Stimulated activated naive CD8-positive, alpha-beta T cell treated with anti-CD3 and anti-CD28 coated beads, Interleukin-15, Interleukin-2, amounts not matched to agents 100 ng/mL and 50 ng/mL, for 24 hours (primary cell): ENCODE data around the gene PPM1N.
"Not testable (repeated sequence)": the region's sequence is repeated elsewhere in the genome, so short reads cannot be mapped to it uniquely, and the experiment has no call there.

Experiments
- H3K27ac Mint-ChIP-seq: one replicate; pipeline ENCODE4 v1.8.0; 2021; ENCODE audit warnings: mild to moderate bottlenecking, mixed read lengths
- H3K27me3 Mint-ChIP-seq: one replicate; pipeline ENCODE4 v1.8.0; 2021; ENCODE audit warnings: mixed read lengths
- H3K36me3 Mint-ChIP-seq: one replicate; pipeline ENCODE4 v1.8.0; 2021; ENCODE audit warnings: low read depth, mixed read lengths
- H3K4me1 Mint-ChIP-seq: one replicate; pipeline ENCODE4 v1.8.0; 2021; ENCODE audit warnings: low read depth, mixed read lengths
- H3K4me3 Mint-ChIP-seq: one replicate; pipeline ENCODE4 v1.8.0; 2021; ENCODE audit warnings: mild to moderate bottlenecking, mixed read lengths
- H3K9me3 Mint-ChIP-seq: one replicate; pipeline ENCODE4 v1.8.0; 2021; ENCODE audit warnings: mixed read lengths

Gene PPM1N

GRCh38 chr19:45507872-45508416 lies 9.7 kb downstream of the PPM1N start:
- H3K27ac Mint-ChIP-seq: peak overlapping the region; percentile 63

GRCh38 chr19:45508417-45508860 lies 10.2 kb downstream of the PPM1N start:
- peak overlapping the region; percentile 63 for H3K27ac Mint-ChIP-seq
- H3K4me3 Mint-ChIP-seq: peak overlapping the region; percentile 97
- peaks cover 58% of the 10 kb centered on the region for H3K4me1 Mint-ChIP-seq
- no peaks in the 10 kb centered on the region for H3K9me3 Mint-ChIP-seq
- H3K27me3 Mint-ChIP-seq: no peaks in the 10 kb centered on the region
- peaks cover 18% of the 10 kb centered on the region for H3K36me3 Mint-ChIP-seq

More at GRCh38 chr19:45507872-45508416, 9.7 kb downstream of the PPM1N start:
- peak overlapping the region; percentile 97 for H3K4me3 Mint-ChIP-seq
- no peaks in the 10 kb centered on the region for H3K27me3 Mint-ChIP-seq
- H3K4me1 Mint-ChIP-seq: peaks cover 53% of the 10 kb centered on the region
- peaks cover 16% of the 10 kb centered on the region for H3K36me3 Mint-ChIP-seq
- no peaks in the 10 kb centered on the region for H3K9me3 Mint-ChIP-seq

DNA sequence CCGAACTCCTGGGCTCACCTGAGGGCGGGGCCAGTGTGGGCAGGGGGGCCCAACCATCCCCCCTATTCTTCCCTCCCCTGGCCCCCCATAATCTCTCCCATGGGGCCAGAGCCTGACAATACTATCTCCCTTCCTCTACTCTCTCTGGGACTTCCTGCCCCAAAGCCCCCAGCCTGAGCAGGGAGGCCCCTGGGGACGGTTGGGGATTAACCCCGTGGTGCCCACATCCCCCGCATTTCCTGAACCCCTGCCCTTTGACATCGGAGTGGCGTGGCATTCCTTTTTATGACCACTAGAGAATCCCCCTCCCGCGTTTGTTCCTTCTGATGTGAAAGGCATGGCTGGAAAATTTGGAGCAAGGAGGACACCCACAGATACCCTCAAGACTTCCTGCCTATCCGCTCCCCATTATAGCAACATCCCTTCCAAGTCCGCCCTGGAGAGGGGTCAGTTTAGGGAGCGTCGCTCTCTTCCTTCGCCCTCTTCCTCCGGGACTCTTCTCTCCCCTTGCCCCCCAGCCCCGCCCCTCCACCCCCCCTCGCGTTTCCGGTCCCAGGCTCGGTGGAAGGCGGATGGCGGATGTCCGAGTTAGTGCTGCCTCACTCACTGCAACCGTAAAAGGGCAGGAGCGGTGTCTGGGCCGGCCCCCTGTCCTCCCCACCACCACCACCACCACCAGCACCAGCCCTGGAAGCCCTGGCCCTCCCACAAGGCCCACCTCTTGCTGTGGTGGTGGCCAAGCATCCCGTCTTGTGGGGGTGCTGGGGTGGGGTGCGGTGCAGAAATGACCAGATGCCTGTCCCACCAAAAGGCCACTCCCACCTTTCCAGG lies 10.8 kb downstream of the PPM1N start:
- peak overlapping the region; percentile 92 for H3K27ac Mint-ChIP-seq
- no peaks in the 10 kb centered on the region for H3K27me3 Mint-ChIP-seq
- peak overlapping the region; percentile 97 for H3K4me3 Mint-ChIP-seq
- peaks cover 64% of the 10 kb centered on the region for H3K4me1 Mint-ChIP-seq
- H3K9me3 Mint-ChIP-seq: no peaks in the 10 kb centered on the region
- H3K36me3 Mint-ChIP-seq: peaks cover 23% of the 10 kb centered on the region

- Mint-ChIP-seq H3K4me3 (peak overlapping the region; percentile 97), H3K27ac (peak overlapping the region; percentile 92), H3K4me1 (peaks cover 70% of the 10 kb centered on the region), H3K36me3 (peaks cover 24% of the 10 kb centered on the region), H3K27me3 (no peaks in the 10 kb centered on the region), H3K9me3 (no peaks in the 10 kb centered on the region)
Measured at GRCh38 chr19:45509692-45510015, 11.4 kb downstream of the PPM1N start.

GRCh38 chr19:45510352-45510751 lies 12.1 kb downstream of the PPM1N start:
- peak overlapping the region; percentile 92 for H3K27ac Mint-ChIP-seq
- peaks cover 70% of the 10 kb centered on the region for H3K4me1 Mint-ChIP-seq
- not testable (repeated sequence) for H3K9me3 Mint-ChIP-seq, H3K27me3 Mint-ChIP-seq
- H3K4me3 Mint-ChIP-seq: peak overlapping the region; percentile 97
- peaks cover 24% of the 10 kb centered on the region for H3K36me3 Mint-ChIP-seq

DNA sequence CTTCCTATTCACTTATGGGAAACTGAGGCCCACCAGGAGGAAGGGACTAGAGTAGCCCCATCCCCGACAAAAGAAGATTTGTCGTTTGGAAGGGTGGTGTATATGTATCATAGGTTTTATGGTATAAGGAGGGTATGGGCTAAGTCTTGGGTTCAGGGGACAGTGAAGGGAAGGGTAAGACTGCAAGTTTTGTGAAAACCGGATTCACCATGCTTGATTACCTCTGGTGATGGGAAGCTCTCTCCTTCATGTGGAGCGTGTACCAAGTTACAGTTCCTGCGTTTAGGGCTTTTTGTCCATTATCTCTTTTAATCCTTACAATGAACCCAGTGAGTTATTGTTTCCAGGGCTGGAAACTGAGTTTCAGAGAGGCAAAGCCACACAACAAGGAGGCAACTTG lies 12.8 kb downstream of the PPM1N start:
- H3K9me3 Mint-ChIP-seq: no peaks in the 10 kb centered on the region
- H3K4me1 Mint-ChIP-seq: peaks cover 70% of the 10 kb centered on the region
- H3K27me3 Mint-ChIP-seq: no peaks in the 10 kb centered on the region
- H3K36me3 Mint-ChIP-seq: peaks cover 24% of the 10 kb centered on the region
- peak overlapping the region; percentile 92 for H3K27ac Mint-ChIP-seq
- H3K4me3 Mint-ChIP-seq: peak overlapping the region; percentile 97

DNA sequence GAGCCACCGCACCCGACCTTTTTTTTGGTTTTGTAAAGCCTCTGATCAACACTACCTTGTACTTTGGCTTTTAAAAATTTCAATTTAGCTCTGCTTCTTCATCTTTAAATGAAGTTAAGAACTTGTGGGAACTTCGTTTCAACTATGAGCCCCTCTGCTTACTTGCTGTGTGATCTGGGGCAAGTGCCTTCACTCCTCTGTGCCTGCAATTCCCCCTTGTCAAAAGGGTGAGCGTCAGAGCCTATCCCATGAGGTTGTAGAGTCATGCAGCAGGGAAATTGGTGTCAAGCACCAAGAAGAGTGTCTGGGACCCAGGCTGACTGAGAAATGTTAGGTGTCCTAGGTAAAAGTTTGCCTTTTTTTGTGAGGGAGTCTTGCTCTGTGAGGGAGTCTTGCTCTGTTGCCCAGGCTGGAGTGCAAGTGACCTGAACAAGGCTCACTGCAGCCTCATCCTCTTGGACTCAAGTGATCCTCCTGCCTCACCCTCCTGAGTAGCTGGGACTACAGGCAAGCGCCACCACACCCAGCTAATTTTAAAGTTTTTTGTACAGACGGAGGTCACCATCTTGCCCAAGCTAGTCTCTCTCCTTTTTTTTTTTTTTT lies 14.7 kb downstream of the PPM1N start:
- peak overlapping the region; percentile 86 for H3K27ac Mint-ChIP-seq
- H3K27me3 Mint-ChIP-seq: no peaks in the 10 kb centered on the region
- peaks cover 32% of the 10 kb centered on the region for H3K36me3 Mint-ChIP-seq
- peaks cover 70% of the 10 kb centered on the region for H3K4me1 Mint-ChIP-seq
- no peaks in the 10 kb centered on the region for H3K9me3 Mint-ChIP-seq
- peak overlapping the region; percentile 9 for H3K4me3 Mint-ChIP-seq

DNA sequence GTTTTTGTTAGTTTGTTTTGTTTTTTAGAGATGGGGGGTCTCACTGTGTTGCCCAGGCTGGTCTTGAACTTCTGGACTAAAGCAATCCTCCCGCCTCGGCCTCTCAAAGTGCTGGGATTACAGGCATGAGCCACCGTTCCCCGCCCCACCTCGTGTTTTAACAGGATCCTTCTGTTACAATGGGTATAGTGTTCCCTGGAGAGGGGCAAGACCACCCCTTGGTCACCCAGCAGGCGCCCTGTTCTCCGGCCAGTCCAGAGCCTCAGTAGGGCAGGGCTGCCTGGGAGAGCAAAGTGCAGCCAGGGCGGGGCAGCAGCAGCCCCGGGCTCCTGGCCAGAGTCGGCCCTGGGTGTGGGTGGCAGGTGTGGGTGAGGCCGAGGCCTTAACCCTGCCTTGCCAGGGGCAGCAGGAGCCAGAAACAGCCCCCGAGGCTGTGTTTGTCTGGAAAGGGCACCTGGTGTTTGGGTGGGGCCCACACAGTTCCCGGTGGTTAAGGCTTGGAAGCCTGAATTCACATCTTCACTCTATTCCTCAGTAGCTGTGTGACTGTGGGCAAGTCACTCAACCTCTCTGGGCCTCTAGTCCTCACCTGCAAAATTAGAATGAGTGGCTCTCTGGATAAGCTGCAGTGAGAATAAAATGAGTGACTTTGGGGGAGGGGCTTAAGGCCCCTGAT lies 16.3 kb downstream of the PPM1N start:
- peaks cover 65% of the 10 kb centered on the region for H3K4me1 Mint-ChIP-seq
- peak overlapping the region; percentile 86 for H3K27ac Mint-ChIP-seq
- peak overlapping the region; percentile 52 for H3K4me3 Mint-ChIP-seq
- H3K36me3 Mint-ChIP-seq: peaks cover 36% of the 10 kb centered on the region
- H3K27me3 Mint-ChIP-seq: no peaks in the 10 kb centered on the region
- H3K9me3 Mint-ChIP-seq: no peaks in the 10 kb centered on the region

DNA sequence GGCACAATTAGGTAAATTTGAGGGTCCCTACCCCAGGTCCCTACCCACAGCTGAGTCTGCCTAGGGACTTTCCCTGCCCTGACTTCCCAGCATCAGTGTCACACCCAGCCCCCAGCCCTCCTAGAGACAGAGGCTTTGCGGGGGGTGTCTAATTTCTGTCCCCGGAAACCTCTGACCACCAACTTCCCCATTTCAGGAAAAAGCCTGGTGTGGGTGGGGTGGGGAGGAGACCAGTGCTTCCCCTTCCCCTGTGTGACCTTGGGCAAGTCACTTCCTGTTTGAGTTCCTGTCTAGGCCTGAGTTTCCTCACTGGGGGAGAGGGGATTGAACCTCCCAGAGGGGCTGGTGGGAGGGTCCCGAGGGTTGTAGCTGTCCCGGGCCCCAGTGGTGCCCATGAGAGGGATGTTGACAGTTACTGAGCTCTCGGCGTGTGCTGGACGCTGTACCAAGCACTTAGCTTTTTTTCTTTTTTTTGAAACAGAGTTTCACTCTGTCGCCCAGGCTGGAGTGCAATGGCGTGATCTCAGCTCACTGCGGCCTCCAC lies 16.9 kb downstream of the PPM1N start:
- no peaks in the 10 kb centered on the region for H3K27me3 Mint-ChIP-seq
- H3K27ac Mint-ChIP-seq: peak overlapping the region; percentile 86
- H3K4me3 Mint-ChIP-seq: peak overlapping the region; percentile 52
- no peaks in the 10 kb centered on the region for H3K9me3 Mint-ChIP-seq
- H3K4me1 Mint-ChIP-seq: peaks cover 58% of the 10 kb centered on the region
- H3K36me3 Mint-ChIP-seq: peaks cover 34% of the 10 kb centered on the region

GRCh38 chr19:45515807-45516401 lies 17.7 kb downstream of the PPM1N start:
- Mint-ChIP-seq H3K9me3 (no peaks in the 10 kb centered on the region), H3K27ac (peak overlapping the region; percentile 86), H3K36me3 (peaks cover 34% of the 10 kb centered on the region), H3K4me1 (peaks cover 51% of the 10 kb centered on the region), H3K27me3 (no peaks in the 10 kb centered on the region), H3K4me3 (peak overlapping the region; percentile 20)

DNA sequence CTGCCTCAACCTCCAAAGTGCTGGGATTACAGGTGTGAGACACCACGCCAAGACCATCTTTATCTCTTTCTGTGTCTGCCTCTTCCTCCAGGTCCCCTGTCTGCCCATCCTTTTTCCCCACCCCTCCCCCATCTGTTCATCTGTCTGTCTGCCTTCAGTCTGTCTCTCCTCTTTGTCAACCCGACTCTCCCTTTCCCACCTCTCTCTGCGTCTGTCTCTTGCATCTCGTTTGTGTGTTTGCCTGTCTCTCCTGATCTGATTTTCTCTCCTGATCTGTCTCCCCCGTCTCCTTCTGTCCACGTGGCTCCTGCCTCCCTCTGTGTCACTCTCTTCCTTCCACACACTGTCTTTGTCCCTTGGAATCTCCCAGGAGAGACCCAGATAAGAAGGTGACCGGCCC lies 19.0 kb downstream of the PPM1N start:
- Mint-ChIP-seq H3K4me1 (peaks cover 40% of the 10 kb centered on the region), H3K4me3 (no peak overlapping the region), H3K27me3 (no peaks in the 10 kb centered on the region), H3K9me3 (no peaks in the 10 kb centered on the region), H3K36me3 (peaks cover 36% of the 10 kb centered on the region), H3K27ac (peak overlapping the region; percentile 74)

DNA sequence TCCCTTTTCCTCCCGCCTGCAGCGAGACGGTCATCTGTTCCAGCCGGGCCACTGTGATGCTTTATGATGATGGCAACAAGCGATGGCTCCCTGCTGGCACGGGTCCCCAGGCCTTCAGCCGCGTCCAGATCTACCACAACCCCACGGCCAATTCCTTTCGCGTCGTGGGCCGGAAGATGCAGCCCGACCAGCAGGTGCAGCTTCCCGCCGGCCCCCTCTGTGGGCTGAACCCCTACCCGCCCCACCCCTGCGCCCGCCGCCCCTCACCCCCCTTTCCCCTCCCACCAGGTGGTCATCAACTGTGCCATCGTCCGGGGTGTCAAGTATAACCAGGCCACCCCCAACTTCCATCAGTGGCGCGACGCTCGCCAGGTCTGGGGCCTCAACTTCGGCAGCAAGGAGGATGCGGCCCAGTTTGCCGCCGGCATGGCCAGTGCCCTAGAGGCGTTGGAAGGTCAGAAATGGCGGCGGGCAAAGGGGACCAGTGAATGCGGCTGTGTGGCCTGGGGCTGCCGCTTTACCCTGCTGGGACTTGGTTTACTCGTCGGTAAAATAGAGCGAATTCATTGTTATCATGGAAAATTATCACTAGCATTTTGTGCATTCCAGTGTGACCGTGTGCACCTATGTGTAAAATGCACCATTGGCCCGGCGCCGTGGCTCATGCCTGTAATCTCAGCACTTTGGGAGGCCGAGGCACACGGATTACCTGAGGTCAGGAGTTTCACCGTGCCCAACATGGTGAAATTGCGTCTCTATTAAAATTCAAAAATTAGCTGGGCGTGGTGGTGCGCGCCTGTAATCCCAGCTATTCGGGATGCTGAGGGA lies 19.6 kb downstream of the PPM1N start:
- no peaks in the 10 kb centered on the region for H3K9me3 Mint-ChIP-seq
- H3K27me3 Mint-ChIP-seq: no peaks in the 10 kb centered on the region
- peaks cover 35% of the 10 kb centered on the region for H3K36me3 Mint-ChIP-seq
- no peak overlapping the region for H3K27ac Mint-ChIP-seq
- H3K4me1 Mint-ChIP-seq: peaks cover 36% of the 10 kb centered on the region
- H3K4me3 Mint-ChIP-seq: no peak overlapping the region

DNA sequence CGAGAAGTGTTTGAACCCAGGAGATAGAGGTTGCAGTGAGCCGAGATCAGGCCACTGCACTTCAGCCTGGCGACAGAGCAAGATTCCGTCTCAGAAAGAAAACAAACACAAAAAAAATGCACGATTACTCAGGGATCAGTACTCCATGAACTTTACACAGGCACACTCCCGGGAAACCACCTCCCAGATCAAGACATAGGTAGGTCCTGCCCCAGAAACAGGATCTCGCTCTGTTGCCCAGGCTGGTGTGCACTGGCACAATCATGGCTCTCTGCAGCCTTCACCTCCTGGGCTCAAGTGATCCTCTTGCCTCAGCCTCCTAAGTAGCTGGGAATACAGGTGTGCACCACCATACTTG lies 20.2 kb downstream of the PPM1N start:
- Mint-ChIP-seq H3K27ac (no peak overlapping the region), H3K4me3 (no peak overlapping the region), H3K9me3 (no peaks in the 10 kb centered on the region), H3K36me3 (peaks cover 35% of the 10 kb centered on the region), H3K27me3 (no peaks in the 10 kb centered on the region), H3K4me1 (peaks cover 32% of the 10 kb centered on the region)
